AG09319 (cell line): ENCODE data around the gene ROPN1.

Experiments
- DNase-seq: peaks from one replicate; pipeline ENCODE4 v3.0.0-alpha.2; 2010; ENCODE audit warnings: low read depth; ENCODE audit errors: extremely low read depth
- TF ChIP-seq, protein P1 (sequence below): IDR thresholded peaks from 2 replicates; pipeline ENCODE4 v1.5.1; 2011; ENCODE audit warnings: low read depth, mild to moderate bottlenecking, inconsistent platforms, low read length, moderate library complexity

ROPN1 gene

DNA sequence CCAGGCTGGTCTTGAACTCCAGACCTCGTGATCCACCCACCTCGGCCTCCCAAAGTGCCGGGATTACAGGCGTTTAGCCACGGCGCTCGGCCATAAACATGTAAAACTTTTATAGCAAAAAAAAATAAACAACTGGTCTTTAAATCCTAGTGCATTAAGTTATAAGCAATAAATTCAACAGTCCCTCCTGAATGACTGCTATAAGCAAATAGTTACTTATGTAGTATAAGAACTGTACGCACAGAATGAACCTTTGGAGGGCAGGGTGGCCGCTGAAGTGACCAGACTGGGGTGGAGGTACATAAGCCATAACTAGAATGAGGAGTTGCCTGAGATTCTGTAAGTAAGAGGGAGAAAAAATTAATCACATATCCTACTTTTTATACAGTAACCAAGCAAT is 43.5 kb downstream of the ROPN1 start:
- no peak for DNase-seq
- TF ChIP-seq, protein P1, sequence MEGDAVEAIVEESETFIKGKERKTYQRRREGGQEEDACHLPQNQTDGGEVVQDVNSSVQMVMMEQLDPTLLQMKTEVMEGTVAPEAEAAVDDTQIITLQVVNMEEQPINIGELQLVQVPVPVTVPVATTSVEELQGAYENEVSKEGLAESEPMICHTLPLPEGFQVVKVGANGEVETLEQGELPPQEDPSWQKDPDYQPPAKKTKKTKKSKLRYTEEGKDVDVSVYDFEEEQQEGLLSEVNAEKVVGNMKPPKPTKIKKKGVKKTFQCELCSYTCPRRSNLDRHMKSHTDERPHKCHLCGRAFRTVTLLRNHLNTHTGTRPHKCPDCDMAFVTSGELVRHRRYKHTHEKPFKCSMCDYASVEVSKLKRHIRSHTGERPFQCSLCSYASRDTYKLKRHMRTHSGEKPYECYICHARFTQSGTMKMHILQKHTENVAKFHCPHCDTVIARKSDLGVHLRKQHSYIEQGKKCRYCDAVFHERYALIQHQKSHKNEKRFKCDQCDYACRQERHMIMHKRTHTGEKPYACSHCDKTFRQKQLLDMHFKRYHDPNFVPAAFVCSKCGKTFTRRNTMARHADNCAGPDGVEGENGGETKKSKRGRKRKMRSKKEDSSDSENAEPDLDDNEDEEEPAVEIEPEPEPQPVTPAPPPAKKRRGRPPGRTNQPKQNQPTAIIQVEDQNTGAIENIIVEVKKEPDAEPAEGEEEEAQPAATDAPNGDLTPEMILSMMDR: no peak

DNA sequence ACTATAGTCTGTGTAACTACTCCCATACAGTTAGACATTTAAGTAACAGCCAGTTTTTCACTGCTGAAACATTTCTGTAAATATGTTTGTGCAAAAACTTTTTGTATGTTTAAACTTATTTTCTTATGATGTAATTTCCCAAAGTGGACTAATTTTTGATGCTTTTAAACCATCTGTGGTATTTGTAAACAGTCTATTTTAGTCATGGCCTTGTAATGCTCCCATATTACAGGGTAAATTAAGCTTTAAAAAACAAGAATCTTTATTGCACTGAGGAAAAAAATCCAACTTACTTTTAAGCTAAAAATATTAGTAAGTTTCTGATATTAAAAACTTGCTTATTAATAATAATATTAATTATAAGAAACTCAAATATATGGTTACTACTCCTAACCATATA is 44.4 kb downstream of the ROPN1 start:
- TF ChIP-seq, protein P1: no peak
- DNase-seq: no peak

DNA sequence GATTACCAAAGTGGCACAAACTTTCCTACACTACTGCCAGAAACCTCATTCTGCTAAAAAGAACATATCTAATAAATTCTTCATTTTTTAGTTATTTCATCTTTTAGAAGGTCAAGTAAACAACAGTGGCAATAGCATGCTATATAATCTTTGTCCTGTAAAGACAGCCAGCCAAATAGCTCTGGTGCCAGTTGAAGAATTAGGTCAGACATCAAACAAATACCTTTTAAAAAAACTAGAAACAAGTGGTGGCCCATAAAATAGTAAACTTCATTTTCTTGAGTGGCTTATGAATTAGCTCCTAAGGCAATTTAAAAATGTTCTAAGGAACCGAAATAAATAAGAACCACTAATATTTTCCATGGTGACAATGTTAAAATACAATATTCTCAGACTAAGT is 50.4 kb downstream of the ROPN1 start:
- DNase-seq: no peak
- TF ChIP-seq, protein P1: no peak

DNA sequence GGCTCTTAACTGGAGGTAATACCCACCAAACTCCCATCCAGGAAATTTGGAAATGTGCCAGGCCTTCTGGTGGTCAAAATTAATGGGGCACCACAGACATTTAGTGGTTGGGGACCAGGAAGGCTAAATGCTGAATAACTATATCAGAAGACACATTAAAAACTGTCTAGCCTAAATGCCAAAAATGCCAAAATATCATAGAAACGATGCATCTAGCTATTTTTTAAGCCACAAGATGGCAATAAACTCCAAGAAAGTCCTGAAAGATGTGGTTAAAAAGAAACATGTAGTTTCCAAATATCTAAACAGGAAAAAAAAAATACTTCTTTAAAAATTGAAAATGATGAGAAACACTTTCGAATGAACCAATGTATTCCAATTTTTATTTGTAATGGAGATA is 50.8 kb downstream of the ROPN1 start:
- TF ChIP-seq, protein P1: peak; percentile 34
- DNase-seq: no peak

DNA sequence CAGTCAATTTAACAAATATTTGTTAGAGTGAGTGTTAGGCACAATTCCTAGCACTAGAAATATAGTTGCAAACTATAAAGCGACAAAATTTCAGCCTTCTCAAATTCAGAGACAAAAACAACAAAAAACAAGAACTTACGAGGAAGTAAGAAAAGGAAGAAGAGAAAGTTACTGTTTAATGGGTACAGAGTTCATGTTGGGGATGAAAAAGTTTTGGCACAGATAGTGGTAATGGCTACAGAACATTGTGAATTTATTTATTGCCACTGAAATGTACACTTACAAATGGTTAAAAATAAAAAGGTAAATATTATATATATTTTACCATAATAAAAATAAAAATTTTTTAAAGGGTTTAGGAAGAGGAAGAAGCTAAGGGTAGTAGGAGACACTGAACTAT is 52.2 kb downstream of the ROPN1 start:
- no peak for DNase-seq
- TF ChIP-seq, protein P1: no peak

DNA sequence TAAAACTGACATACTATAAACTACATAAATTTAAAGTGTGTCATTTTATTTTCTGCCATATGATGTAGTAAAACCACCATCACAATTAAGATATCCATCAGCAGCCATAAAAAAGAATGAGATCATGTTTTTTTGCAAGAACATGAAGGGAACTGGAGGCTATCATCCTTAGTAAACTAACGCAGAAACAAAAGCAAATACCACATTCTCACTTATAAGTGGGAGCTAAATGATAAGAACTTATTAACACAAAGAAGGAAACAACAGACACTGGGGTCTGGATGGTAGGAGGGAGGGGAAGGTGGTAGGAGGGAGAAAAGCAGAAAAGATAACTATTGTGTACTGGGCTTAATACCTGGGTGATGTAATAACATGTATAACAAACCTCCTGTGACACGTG is 55.5 kb downstream of the ROPN1 start:
- no peak for DNase-seq
- TF ChIP-seq, protein P1: no peak

DNA sequence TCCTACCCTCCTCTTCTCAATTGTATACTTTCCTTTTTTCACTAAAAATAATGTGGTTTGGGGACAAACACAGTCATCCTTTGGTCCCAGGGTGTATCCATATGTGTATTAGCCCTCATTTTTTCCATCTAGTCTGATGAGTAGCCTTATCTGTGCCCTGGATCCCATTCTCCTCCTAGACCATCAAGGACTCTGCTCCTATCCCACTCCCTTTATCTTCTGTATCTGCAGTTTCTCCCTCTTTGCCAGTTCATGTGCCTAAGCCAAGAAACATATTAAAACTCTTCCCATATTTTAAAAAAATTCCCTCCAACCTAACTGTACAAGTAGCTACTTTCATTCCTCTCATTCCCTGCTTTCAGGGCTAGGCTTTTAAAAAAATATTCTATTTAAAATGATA is 56.1 kb downstream of the ROPN1 start:
- no peak for DNase-seq
- TF ChIP-seq, protein P1: no peak
